HCT116 (cell line): ENCODE results near the gene ZNF750. TPM values are rescaled to one million over a fixed set of nuclear protein-coding genes. Genes with fewer than 3 reads are reported as not detected.

Experiments
- ATAC-seq: fragments of 200-7000 bp; cut with Tn5 transposase; 2 replicates; pipeline ENCODE4 v1.9.1; 2020; ENCODE audit warnings: mild to moderate bottlenecking, moderate library complexity
- BruUV-seq: library from RNA; stranded (reverse); fragments of 400-500 nt; replicated peaks from 2 replicates; lab custom pipeline; 2021; lab: Mats Ljungman, UMichigan
- CTCF ChIA-PET: fragments of 300-600 bp; sonication (Branson Sonifier 250); formaldehyde crosslinking; loops from one replicate; lab custom pipeline; 2021; ENCODE audit warnings: antibody characterized with exemption; lab: Charles Lee
- POLR2A ChIA-PET: fragments of 300-600, 350-600 bp; sonication (Branson Sonifier 250); formaldehyde crosslinking; loops from one replicate; lab custom pipeline; 2021; ENCODE audit warnings: antibody characterized with exemption; lab: Charles Lee
- RAD21 ChIA-PET, 2 experiments: fragments of 300-600 bp; sonication (Branson Sonifier 250); formaldehyde crosslinking; loops; one replicate each; lab custom pipeline; 2023; ENCODE audit warnings: low total read pairs in 2 of 2; ENCODE audit not compliant: uncharacterized antibody in 2 of 2, unreplicated experiment in 2 of 2, low non-redundant PET in 1 of 2; lab: Charles Lee
- DNase-seq: peaks from one replicate; pipeline ENCODE4 v3.0.0-alpha.2; 2010; ENCODE audit warnings: low read depth, low spot score
- H2AFZ ChIP-seq: fragments of 200-600 bp; shearing (Covaris generic), sonication (generic); 2 replicates; pipeline ENCODE4 v1.6.1; 2017; ENCODE audit warnings: low read depth, mixed run types, mixed read lengths, antibody characterized with exemption, low read length; ENCODE audit not compliant: poor library complexity, severe bottlenecking
- H3K27ac ChIP-seq: 2 replicates; pipeline ENCODE4 v1.5.1; 2012; ENCODE audit warnings: low read depth, low read length
- H3K27me3 ChIP-seq: fragments of 200-600 bp; sonication (generic); 2 replicates; pipeline ENCODE4 v1.6.1; 2016; ENCODE audit warnings: mixed run types, low read length, mixed read lengths; ENCODE audit not compliant: insufficient read depth
- H3K36me3 ChIP-seq, 2 experiments: fragments of 200-500 bp in 1 of 2; fragments of 200-600 bp in 1 of 2; sonication (Bioruptor generic) in 1 of 2; sonication (generic) in 1 of 2; 2 replicates each; pipeline versions ENCODE4 v1.5.1 to v1.6.1; 2014 to 2016; ENCODE audit warnings: low read length in 2 of 2, inconsistent platforms in 1 of 2, mixed read lengths in 1 of 2, mixed run types in 1 of 2; ENCODE audit not compliant: insufficient read depth in 2 of 2, control insufficient read depth in 1 of 2
- H3K4me1 ChIP-seq, 2 experiments: fragments of 200-600 bp in 1 of 2; sonication (generic) in 1 of 2; 2 replicates each; pipeline versions ENCODE4 v1.5.1 to v1.6.1; 2012 to 2017; ENCODE audit warnings: low read length in 2 of 2, inconsistent platforms in 1 of 2, mild to moderate bottlenecking in 1 of 2, mixed read lengths in 1 of 2, mixed run types in 1 of 2, moderate library complexity in 1 of 2; ENCODE audit not compliant: insufficient read depth in 2 of 2, control insufficient read depth in 1 of 2
- H3K4me2 ChIP-seq: fragments of 200-600 bp; sonication (generic); 2 replicates; pipeline ENCODE4 v1.6.1; 2017; ENCODE audit warnings: mixed run types, low read length, mixed read lengths
- H3K4me3 ChIP-seq, 2 experiments: fragments of 200-600 bp in 1 of 2; sonication (generic) in 1 of 2; replicated peaks in 1 of 2; 2 replicates each; pipeline ENCODE4 v1.5.1; 2011 to 2016; ENCODE audit warnings: low read length in 2 of 2, control low read depth in 1 of 2, low read depth in 1 of 2, mild to moderate bottlenecking in 1 of 2, mixed read lengths in 1 of 2, mixed run types in 1 of 2
- H3K79me2 ChIP-seq: fragments of 200-600 bp; sonication (generic); 2 replicates; pipeline ENCODE4 v1.6.1; 2017; ENCODE audit warnings: mild to moderate bottlenecking, mixed run types, low read length, moderate library complexity, mixed read lengths; ENCODE audit not compliant: insufficient read depth
- H3K9ac ChIP-seq: fragments of 200-600 bp; sonication (generic); 2 replicates; pipeline ENCODE4 v1.6.1; 2016; ENCODE audit warnings: low read length, mixed read lengths
- H3K9me2 ChIP-seq: fragments of 200-600 bp; sonication (generic), shearing (Covaris generic); 2 replicates; pipeline ENCODE4 v1.6.1; 2017; ENCODE audit warnings: mixed run types, mild to moderate bottlenecking, moderate library complexity; ENCODE audit not compliant: insufficient read depth
- H3K9me3 ChIP-seq, 2 experiments: fragments of 200-500 bp in 1 of 2; fragments of 200-600 bp in 1 of 2; sonication (Bioruptor generic) in 1 of 2; sonication (generic) in 1 of 2; 2 replicates each; pipeline ENCODE4 v1.6.1; 2014 to 2017; ENCODE audit warnings: low read length in 2 of 2, mixed read lengths in 2 of 2, inconsistent platforms in 1 of 2, low read depth in 1 of 2, mild to moderate bottlenecking in 1 of 2, mixed run types in 1 of 2, moderate library complexity in 1 of 2; ENCODE audit not compliant: control insufficient read depth in 1 of 2, insufficient read depth in 1 of 2
- H4K20me1 ChIP-seq: fragments of 200-600 bp; sonication (generic), shearing (Covaris generic); 2 replicates; pipeline ENCODE4 v1.6.1; 2017; ENCODE audit warnings: mixed run types, mild to moderate bottlenecking, moderate library complexity; ENCODE audit not compliant: insufficient read depth
- CBX3 ChIP-seq: IDR thresholded peaks from 2 replicates; pipeline ENCODE4 v1.6.1; 2012; ENCODE audit warnings: low read depth
- EZH2 ChIP-seq: fragments of 200-600 bp; sonication (generic); IDR thresholded peaks from 2 replicates; pipeline ENCODE4 v1.6.1; 2017; ENCODE audit warnings: antibody characterized with exemption, mixed run types
- EZH2phosphoT487 ChIP-seq: fragments of 200-600 bp; IDR thresholded peaks from 2 replicates; pipeline ENCODE4 v1.6.1; 2018; ENCODE audit warnings: antibody characterized with exemption, borderline replicate concordance
- JUND ChIP-seq: IDR thresholded peaks from 2 replicates; pipeline ENCODE4 v1.6.1; 2012
- RAD21 ChIP-seq: IDR thresholded peaks from 2 replicates; pipeline ENCODE4 v1.6.1; 2012; ENCODE audit warnings: low read depth, mild to moderate bottlenecking
- SP1 ChIP-seq: IDR thresholded peaks from 2 replicates; pipeline ENCODE4 v1.6.1; 2012; ENCODE audit warnings: low read depth
- SRF ChIP-seq: IDR thresholded peaks from 2 replicates; pipeline ENCODE4 v1.6.1; 2012; ENCODE audit warnings: low read depth
- TCF7L2 ChIP-seq: IDR thresholded peaks from 2 replicates; pipeline ENCODE4 v1.7.0; 2011; ENCODE audit warnings: borderline replicate concordance, inconsistent platforms; ENCODE audit not compliant: insufficient read depth, insufficient read length; ENCODE audit errors: extremely low read depth
- YY1 ChIP-seq: IDR thresholded peaks from 2 replicates; pipeline ENCODE4 v1.6.1; 2011; ENCODE audit warnings: low read length, low read depth, moderate library complexity, mild to moderate bottlenecking; ENCODE audit not compliant: insufficient replicate concordance; ENCODE audit errors: extremely low read depth
- ZBTB33 ChIP-seq: IDR thresholded peaks from 2 replicates; pipeline ENCODE4 v1.6.1; 2011; ENCODE audit warnings: mild to moderate bottlenecking, low read length, moderate library complexity; ENCODE audit not compliant: insufficient replicate concordance; ENCODE audit errors: extremely low read depth
- ZNF274 ChIP-seq: fragments of 200-500 bp; sonication (Bioruptor generic); IDR thresholded peaks from 2 replicates; pipeline ENCODE4 v1.6.1; 2014; ENCODE audit warnings: mild to moderate bottlenecking, low read depth, low read length, inconsistent platforms
- intact Hi-C: fragments of 100-400 bp; cut with micrococcal nuclease; formaldehyde crosslinking; loops from 2 replicates; pipeline ENCODE4 v1.10.0; 2022
- total RNA-seq: library from RNA; stranded (reverse); gene quantifications from one replicate; pipeline ENCODE4 v1.2.1, GENCODE V29; 2021; ENCODE audit not compliant: unreplicated experiment
- TF ChIP-seq, protein P1 (sequence below): IDR thresholded peaks from 2 replicates; pipeline ENCODE4 v1.6.1; 2012; ENCODE audit warnings: low read depth
- TF ChIP-seq, protein P2 (sequence below): IDR thresholded peaks from 2 replicates; pipeline ENCODE4 v1.6.1; 2012

The ZNF750 gene
- total RNA-seq, 1 experiment from 2014 or later, result not detected

DNA sequence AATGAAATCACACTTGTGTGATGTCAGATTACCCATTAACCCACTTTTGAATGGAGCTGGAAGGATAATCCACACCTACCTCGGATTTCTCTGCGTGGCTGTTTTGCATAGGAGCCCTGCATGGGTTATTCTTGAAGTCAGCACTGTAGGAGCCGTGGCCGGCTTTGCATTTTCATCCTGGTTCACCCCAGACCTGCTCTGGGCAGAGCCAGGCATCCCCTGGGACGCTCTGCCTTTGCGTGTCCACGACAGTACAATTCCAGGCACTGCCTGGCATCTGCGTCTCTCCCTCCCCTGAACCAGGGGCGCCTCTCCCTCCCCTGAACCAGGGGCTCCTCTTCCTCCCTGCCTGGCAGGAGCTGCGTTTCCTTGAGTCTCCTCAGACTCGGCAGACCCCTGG lies 29.7 kb upstream of the ZNF750 start:
- no peaks in the 10 kb centered on the region for H3K27me3 ChIP-seq
- no TSS peak for BruUV-seq
- no peak for ATAC-seq
- peaks cover 0 to 15% of the 10 kb centered on the region in 2 experiments; a peak in 1 of 4 replicates for H3K36me3 ChIP-seq
- H3K4me3 ChIP-seq, result no peak overlapping the region
- ChIA-PET POLR2A (no interaction called here), CTCF (no interaction called here), RAD21 (no interaction called here)
- peaks cover 22% of the 10 kb centered on the region for H3K79me2 ChIP-seq
- H3K9me2 ChIP-seq, result no peaks in the 10 kb centered on the region
- no peaks in the 10 kb centered on the region for H3K9me3 ChIP-seq
- no peak overlapping the region for H2AFZ ChIP-seq
- intact Hi-C loops, result no loop called here
- H4K20me1 ChIP-seq, result peaks cover 4% of the 10 kb centered on the region; the same call in 1 of the 2 replicates
- TF ChIP-seq ZBTB33 (no peak), ZNF274 (no peak), EZH2 (no peak), JUND (no peak), SRF (no peak), EZH2phosphoT487 (no peak), SP1 (no peak)
- H3K27ac ChIP-seq, result no peak overlapping the region
- H3K4me1 ChIP-seq, result peaks cover 10 to 30% of the 10 kb centered on the region in 2 experiments
- H3K9ac ChIP-seq, result no peak overlapping the region
- no peak for DNase-seq
- no peak overlapping the region for H3K4me2 ChIP-seq

DNA sequence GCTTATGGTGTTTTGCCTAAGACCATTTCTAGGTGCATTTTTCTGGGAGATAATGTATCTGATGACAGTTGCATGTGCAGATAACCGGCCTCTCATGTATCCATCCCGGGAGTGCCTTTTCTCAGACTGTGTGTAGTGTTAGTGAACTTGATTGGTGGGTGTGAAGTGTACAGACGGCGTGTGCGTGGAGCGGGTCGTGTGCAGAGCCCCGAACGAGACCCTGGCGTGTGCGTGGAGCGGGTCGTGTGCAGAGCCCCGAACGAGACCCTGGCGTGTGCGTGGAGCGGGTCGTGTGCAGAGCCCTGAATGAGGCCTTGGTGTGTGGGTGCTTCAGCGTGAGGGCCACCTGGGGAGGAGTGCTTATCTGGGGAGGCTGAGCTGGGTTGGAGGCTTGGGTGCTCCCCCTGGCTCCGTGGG lies 28.9 kb upstream of the ZNF750 start:
- CTCF ChIA-PET, result no interaction called here
- H3K79me2 ChIP-seq, result peaks cover 22% of the 10 kb centered on the region
- peaks cover 18 to 30% of the 10 kb centered on the region in 2 experiments for H3K4me1 ChIP-seq
- H2AFZ ChIP-seq, result no peak overlapping the region
- no peak overlapping the region for H3K4me3 ChIP-seq
- H3K27ac ChIP-seq, result no peak overlapping the region
- H3K9me3 ChIP-seq, result no peaks in the 10 kb centered on the region
- peaks cover 4% of the 10 kb centered on the region; the same call in 1 of the 2 replicates for H4K20me1 ChIP-seq
- H3K27me3 ChIP-seq, result no peaks in the 10 kb centered on the region
- POLR2A ChIA-PET, result no interaction called here
- H3K9ac ChIP-seq, result no peak overlapping the region
- TF ChIP-seq, protein P1, sequence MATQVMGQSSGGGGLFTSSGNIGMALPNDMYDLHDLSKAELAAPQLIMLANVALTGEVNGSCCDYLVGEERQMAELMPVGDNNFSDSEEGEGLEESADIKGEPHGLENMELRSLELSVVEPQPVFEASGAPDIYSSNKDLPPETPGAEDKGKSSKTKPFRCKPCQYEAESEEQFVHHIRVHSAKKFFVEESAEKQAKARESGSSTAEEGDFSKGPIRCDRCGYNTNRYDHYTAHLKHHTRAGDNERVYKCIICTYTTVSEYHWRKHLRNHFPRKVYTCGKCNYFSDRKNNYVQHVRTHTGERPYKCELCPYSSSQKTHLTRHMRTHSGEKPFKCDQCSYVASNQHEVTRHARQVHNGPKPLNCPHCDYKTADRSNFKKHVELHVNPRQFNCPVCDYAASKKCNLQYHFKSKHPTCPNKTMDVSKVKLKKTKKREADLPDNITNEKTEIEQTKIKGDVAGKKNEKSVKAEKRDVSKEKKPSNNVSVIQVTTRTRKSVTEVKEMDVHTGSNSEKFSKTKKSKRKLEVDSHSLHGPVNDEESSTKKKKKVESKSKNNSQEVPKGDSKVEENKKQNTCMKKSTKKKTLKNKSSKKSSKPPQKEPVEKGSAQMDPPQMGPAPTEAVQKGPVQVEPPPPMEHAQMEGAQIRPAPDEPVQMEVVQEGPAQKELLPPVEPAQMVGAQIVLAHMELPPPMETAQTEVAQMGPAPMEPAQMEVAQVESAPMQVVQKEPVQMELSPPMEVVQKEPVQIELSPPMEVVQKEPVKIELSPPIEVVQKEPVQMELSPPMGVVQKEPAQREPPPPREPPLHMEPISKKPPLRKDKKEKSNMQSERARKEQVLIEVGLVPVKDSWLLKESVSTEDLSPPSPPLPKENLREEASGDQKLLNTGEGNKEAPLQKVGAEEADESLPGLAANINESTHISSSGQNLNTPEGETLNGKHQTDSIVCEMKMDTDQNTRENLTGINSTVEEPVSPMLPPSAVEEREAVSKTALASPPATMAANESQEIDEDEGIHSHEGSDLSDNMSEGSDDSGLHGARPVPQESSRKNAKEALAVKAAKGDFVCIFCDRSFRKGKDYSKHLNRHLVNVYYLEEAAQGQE, result no peak
- TF ChIP-seq YY1 (no peak), RAD21 (no peak), TCF7L2 (no peak), EZH2 (no peak), CBX3 (no peak)
- TF ChIP-seq, protein P2, sequence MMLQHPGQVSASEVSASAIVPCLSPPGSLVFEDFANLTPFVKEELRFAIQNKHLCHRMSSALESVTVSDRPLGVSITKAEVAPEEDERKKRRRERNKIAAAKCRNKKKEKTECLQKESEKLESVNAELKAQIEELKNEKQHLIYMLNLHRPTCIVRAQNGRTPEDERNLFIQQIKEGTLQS, result no peak
- TF ChIP-seq, all 23 proteins: peak for 0
- peaks cover 0 to 15% of the 10 kb centered on the region in 2 experiments; a peak in 1 of 4 replicates for H3K36me3 ChIP-seq
- H3K4me2 ChIP-seq, result no peak overlapping the region
- no TSS peak for BruUV-seq
- RAD21 ChIA-PET, result no interaction called here
- intact Hi-C loops, result no loop called here
- no peaks in the 10 kb centered on the region for H3K9me2 ChIP-seq
- no peak for ATAC-seq
- no peak for DNase-seq
